ENCODE measurements around the gene CABP4.
"Not testable (repeated sequence)": the region's sequence is repeated elsewhere in the genome, so short reads cannot be mapped to it uniquely, and the experiment has no call there.

Gene CABP4

DNA sequence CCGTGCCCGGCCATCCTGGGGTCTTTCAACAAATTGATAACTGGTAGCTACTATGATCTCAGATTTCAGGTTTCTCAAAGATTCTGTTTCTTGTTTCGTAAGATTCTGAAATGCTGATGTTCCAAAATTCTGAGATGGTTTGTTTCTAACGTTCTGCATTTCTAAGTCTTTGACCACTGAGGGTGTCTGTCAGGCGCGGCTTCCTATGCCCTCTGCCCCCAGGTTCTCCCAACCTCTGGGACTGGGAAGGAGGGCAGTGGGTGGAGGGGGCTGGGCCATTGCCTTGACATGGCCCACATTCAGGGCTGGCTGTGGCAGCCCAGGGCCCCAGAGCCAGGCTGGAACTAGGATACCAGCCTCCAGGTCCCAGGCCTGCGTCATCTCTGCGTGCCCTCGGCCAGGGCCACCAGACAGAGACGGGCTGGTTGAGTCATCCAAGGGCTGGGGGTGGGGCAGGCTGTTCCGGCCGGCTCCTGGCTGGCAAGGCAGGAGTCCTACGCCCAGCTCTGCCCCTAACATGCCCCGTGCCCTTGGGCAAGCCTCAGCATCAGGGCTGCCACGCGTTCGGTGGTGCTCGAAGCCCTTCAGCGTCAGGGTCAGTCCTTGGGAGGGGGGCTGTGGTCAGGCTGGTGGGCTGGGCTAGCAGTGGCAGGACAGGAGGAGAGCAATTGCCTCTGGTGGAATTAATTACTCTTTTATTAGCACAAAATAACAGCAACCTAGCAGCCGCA is 8.7 kb downstream of the CABP4 start:
- no peak for TF ChIP-seq CTCF (conservative IDR thresholded peaks at IDR 0.05; ENCODE audit: low read depth, low read length)
- DNase-seq (ENCODE audit: low read depth) = no peak
- H3K4me3 ChIP-seq (ENCODE audit: low read length) = no peak overlapping the region

DNA sequence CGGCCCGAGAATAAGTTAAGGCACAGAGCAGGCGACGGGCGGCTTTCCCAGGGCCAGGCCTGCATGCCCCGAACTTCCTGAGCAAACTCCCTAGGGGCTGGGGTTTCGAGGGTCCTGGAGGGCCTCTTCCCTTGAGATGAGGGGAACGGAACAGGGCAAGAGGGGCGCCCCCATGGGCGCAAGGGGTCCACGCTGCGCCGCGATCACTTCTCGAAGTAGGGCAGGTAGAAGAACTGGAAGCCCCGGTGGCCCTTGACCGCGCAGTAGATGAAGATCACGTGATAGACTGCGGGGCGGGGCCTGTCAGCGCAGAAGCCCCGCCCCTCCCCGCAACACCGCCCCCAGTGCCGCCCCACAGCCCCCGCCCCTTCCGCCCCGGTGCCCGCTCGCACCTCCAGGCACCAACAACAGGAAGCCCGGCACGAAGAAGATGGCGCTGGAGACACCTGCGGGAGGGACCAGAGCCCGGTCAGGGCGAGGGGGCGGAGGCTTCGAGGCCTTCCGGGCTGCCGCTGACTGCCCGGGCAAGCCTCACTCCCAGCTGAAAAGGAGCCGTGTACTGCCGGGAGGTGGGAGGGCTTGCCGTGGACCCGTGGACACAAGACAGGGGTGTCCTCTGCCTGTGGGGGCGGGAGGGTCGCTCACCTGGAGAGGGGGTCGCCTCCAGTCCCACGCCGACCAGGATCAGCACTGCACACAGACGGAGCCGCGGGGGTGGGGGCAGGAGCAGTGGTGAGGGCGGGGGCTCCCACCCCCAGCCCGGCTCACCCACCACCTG is 9.4 kb downstream of the CABP4 start:
- TF ChIP-seq CTCF (conservative IDR thresholded peaks at IDR 0.05; ENCODE audit: low read depth, low read length) = no peak
- peak; percentile 43 for DNase-seq (ENCODE audit: low read depth)
- peak overlapping the region; percentile 68 for H3K4me3 ChIP-seq (ENCODE audit: low read length)

GRCh38 chr11:67465189-67465510 is 10.0 kb downstream of the CABP4 start:
- TF ChIP-seq CTCF (conservative IDR thresholded peaks at IDR 0.05; ENCODE audit: low read depth, low read length) = no peak

GRCh38 chr11:67465530-67465929 is 10.4 kb downstream of the CABP4 start:
- not testable (repeated sequence) for DNase-seq (ENCODE audit: low read depth)
- peak overlapping the region; percentile 68 for H3K4me3 ChIP-seq (ENCODE audit: low read length)

More at GRCh38 chr11:67465189-67465510, 10.0 kb downstream of the CABP4 start:
- peak overlapping the region; percentile 68 for H3K4me3 ChIP-seq (ENCODE audit: low read length)
- no peak for DNase-seq (ENCODE audit: low read depth)

DNA sequence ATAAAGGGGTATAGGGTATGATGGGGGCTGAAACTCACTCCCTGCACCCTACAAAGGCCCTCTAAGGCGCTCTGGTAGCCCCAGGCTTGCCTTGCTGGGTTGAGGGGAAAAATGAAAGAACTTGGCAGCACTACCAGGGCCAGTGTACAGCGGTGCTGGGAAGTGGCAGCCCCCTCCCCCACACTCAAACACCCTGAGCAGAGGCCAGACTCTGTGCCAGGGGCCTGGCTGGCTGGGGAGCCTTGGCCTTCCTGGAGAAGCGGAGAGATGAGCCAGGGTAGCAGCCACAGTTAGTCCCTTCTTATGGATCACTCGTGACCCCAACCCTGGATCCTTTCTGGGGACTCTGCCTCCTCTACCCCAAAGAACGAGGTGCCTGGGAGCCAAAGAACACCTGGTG is 11.2 kb downstream of the CABP4 start:
- no peak for TF ChIP-seq CTCF (conservative IDR thresholded peaks at IDR 0.05; ENCODE audit: low read depth, low read length)
- H3K4me3 ChIP-seq (ENCODE audit: low read length) = no peak overlapping the region
- DNase-seq (ENCODE audit: low read depth) = no peak

- H3K4me3 ChIP-seq (ENCODE audit: low read length) = no peak overlapping the region
- no peak for DNase-seq (ENCODE audit: low read depth)
- no peak for TF ChIP-seq CTCF (conservative IDR thresholded peaks at IDR 0.05; ENCODE audit: low read depth, low read length)
These were observed 12.0 kb downstream of the CABP4 start for GRCh38 chr11:67466962-67467771.

- peak overlapping the region; percentile 70 for H3K4me3 ChIP-seq (ENCODE audit: low read length)
- no peak for DNase-seq (ENCODE audit: low read depth)
- no peak for TF ChIP-seq CTCF (conservative IDR thresholded peaks at IDR 0.05; ENCODE audit: low read depth, low read length)
These were observed 12.9 kb downstream of the CABP4 start for GRCh38 chr11:67468056-67468455.
